Measurements from ENCODE around the gene RAB4A. TPM values are rescaled to one million over a fixed set of nuclear protein-coding genes. Genes with fewer than 3 reads are reported as not detected.

The RAB4A gene
- total and polyA plus RNA-seq, 9 of the 15 experiments (the other 6 are each of a cell fraction or from before 2014, with no cell fraction given) = 8.3 to 61.0 (median 26.7) TPM

DNA sequence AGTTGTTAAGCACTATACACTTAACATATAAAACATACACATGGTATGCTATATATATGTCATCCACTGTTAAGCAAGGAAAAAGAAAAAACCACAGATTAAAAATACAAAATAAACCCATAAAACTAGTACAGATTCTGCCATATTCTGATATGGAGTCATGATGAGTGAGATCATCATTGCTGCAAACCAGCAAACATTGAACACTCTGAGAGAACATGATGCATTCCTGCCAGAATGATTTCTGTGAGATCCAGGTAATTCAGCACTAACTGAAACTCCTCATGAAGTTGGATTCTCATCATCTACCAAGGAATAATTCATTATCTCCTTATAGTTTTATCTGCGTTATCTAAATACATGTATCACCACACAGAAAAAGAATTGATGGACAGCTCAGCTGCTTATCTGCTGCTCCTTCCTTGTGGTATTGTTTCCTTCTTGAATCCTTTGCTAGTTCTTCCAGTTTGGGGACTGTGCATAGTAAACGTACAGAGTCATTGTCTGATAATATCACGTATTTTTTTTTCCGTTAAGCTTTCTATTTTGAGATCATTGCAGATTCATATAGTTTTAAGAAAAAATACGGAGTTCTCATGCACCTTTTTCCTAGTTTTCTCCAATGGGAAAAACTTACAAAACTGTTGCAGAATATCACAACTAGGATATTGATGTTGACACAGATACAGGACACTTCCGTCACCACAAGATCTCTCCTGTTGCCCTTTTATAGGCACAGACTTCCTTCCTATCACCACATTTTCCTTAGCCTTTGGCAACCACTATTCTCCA, 9.3 kb downstream of the RAB4A start (continued):
- TF ChIP-seq, protein P1, sequence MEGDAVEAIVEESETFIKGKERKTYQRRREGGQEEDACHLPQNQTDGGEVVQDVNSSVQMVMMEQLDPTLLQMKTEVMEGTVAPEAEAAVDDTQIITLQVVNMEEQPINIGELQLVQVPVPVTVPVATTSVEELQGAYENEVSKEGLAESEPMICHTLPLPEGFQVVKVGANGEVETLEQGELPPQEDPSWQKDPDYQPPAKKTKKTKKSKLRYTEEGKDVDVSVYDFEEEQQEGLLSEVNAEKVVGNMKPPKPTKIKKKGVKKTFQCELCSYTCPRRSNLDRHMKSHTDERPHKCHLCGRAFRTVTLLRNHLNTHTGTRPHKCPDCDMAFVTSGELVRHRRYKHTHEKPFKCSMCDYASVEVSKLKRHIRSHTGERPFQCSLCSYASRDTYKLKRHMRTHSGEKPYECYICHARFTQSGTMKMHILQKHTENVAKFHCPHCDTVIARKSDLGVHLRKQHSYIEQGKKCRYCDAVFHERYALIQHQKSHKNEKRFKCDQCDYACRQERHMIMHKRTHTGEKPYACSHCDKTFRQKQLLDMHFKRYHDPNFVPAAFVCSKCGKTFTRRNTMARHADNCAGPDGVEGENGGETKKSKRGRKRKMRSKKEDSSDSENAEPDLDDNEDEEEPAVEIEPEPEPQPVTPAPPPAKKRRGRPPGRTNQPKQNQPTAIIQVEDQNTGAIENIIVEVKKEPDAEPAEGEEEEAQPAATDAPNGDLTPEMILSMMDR (IDR thresholded peaks at IDR 0.05 in 2 of 3, conservative IDR thresholded peaks at IDR 0.05 in 1 of 3; ENCODE audit: insufficient read depth in 2 of 3, low read depth in 1 of 3, low read length in 3 of 3) = no peak
- TF ChIP-seq TOE1 (IDR thresholded peaks at IDR 0.05; ENCODE audit: borderline replicate concordance) (no peak), TOE1 (CRISPR knock-in tag; IDR thresholded peaks at IDR 0.05; ENCODE audit: borderline replicate concordance, low read depth) (no peak), FOXK2 (conservative IDR thresholded peaks at IDR 0.05 in 1 of 2, IDR thresholded peaks at IDR 0.05 in 1 of 2; ENCODE audit: low read depth in 2 of 2) (peak in 1 of 2 experiments; percentile 51; a peak in 1 of 4 replicates), MEIS2 (IDR thresholded peaks at IDR 0.05; ENCODE audit: partially characterized antibody) (peak; percentile 91), NFXL1 (CRISPR knock-in tag; IDR thresholded peaks at IDR 0.05) (no peak), CSDE1 (IDR thresholded peaks at IDR 0.05) (no peak), EHMT2 (IDR thresholded peaks at IDR 0.05) (no peak), RBM14 (IDR thresholded peaks at IDR 0.05; ENCODE audit: borderline replicate concordance, insufficient read depth, low read depth, low read length) (no peak), CHD2 (IDR thresholded peaks at IDR 0.05; ENCODE audit: low read depth, low read length) (no peak), MYBL2 (IDR thresholded peaks at IDR 0.05; ENCODE audit: low read depth) (no peak), MYBL2 (CRISPR knock-in tag; IDR thresholded peaks at IDR 0.05; ENCODE audit: borderline replicate concordance) (no peak), AFF1 (IDR thresholded peaks at IDR 0.05; ENCODE audit: low read depth in 1 of 2, partially characterized antibody in 2 of 2) (no peak), AFF4 (CRISPR knock-in tag; IDR thresholded peaks at IDR 0.05) (no peak)
- TF ChIP-seq, protein P2, sequence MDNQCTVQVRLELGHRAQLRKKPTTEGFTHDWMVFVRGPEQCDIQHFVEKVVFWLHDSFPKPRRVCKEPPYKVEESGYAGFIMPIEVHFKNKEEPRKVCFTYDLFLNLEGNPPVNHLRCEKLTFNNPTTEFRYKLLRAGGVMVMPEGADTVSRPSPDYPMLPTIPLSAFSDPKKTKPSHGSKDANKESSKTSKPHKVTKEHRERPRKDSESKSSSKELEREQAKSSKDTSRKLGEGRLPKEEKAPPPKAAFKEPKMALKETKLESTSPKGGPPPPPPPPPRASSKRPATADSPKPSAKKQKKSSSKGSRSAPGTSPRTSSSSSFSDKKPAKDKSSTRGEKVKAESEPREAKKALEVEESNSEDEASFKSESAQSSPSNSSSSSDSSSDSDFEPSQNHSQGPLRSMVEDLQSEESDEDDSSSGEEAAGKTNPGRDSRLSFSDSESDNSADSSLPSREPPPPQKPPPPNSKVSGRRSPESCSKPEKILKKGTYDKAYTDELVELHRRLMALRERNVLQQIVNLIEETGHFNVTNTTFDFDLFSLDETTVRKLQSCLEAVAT (IDR thresholded peaks at IDR 0.05) = 0 out of 4 replicates have a peak, but pooled peaks of 1 of the 2 experiments have one; percentile 7
